H1 (cell line): ENCODE results near the gene CAP1. TPM values are rescaled to one million over a fixed set of nuclear protein-coding genes. Genes with fewer than 3 reads are reported as not detected.

Experiments
- ASH2L ChIP-seq: fragments of 200-600, 300-600 bp; sonication (generic); IDR thresholded peaks from one replicate; pipeline ENCODE4 v1.7.1; 2017; ENCODE audit warnings: low read length
- HDAC2 ChIP-seq, 2 experiments: fragments of 300-600 bp in 1 of 2; sonication (generic) in 1 of 2; IDR thresholded peaks; 2 replicates each; pipeline ENCODE4 v1.6.1; 2011 to 2012; ENCODE audit warnings: low read depth in 2 of 2, low read length in 2 of 2, mild to moderate bottlenecking in 2 of 2, moderate library complexity in 2 of 2, borderline replicate concordance in 1 of 2, inconsistent platforms in 1 of 2
- KDM5A ChIP-seq: fragments of 200-600 bp; IDR thresholded peaks from 2 replicates; pipeline ENCODE4 v1.7.1; 2012; ENCODE audit warnings: mild to moderate bottlenecking, low read length, inconsistent platforms, mixed read lengths
- polyA plus RNA-seq, 7 experiments: library from polyadenylated mRNA; depleted of rRNA in 3 of 7; stranded (reverse) in 5 of 7; unstranded in 2 of 7; fragments of >200 nt in 5 of 7; fragments of 200-250 nt in 2 of 7; gene quantifications; 1 replicate in 5 of 7; 2 replicates in 1 of 7; 4 replicates in 1 of 7; pipeline versions ENCODE4 v1.2.1 to v1.2.3, GENCODE V29; 2011 to 2013; ENCODE audit warnings: missing spikeins in 2 of 7, mixed read lengths in 2 of 7
- total RNA-seq: library from RNA; stranded (reverse); fragmentation: NEBNext Ultra II Directional; extraction: Animal tissue kit (Norgen Biotek cat#: 25700); gene quantifications from 2 replicates; pipeline ENCODE4 v1.2.1, GENCODE V29; 2021

CAP1 gene
- total and polyA plus RNA-seq, 2 of the 8 experiments (the other 6 are each of a cell fraction or from before 2014, with no cell fraction given): 140 to 295 TPM

GRCh38 chr1:40120128-40120527 is 79.6 kb downstream of the CAP1 start (continued):
- TF ChIP-seq ASH2L (no peak), HDAC2 (IDR thresholded peaks at IDR 0.05; ENCODE audit: borderline replicate concordance in 1 of 2, low read depth in 2 of 2, low read length in 2 of 2) (no peak), KDM5A (no peak)

Other genes with a start within 250 kb of the CAP1 start
- 30.3 and 32.3 TPM in 2 replicates for gene TRIT1, start 157.2 kb upstream of the CAP1 start, total RNA-seq
- 9.1 and 11.1 TPM in 2 replicates for gene TRIT1, start 157.2 kb upstream of the CAP1 start, polyA plus RNA-seq (2011; rRNA removed)
- 28.8 and 29.9 TPM in 2 replicates for gene MYCL, start 138.8 kb upstream of the CAP1 start, total RNA-seq
- gene MYCL, start 138.8 kb upstream of the CAP1 start, polyA plus RNA-seq (2011; rRNA removed): 20.3 and 30.3 TPM in 2 replicates
- gene MFSD2A, start 85.6 kb upstream of the CAP1 start, total RNA-seq: 25.9 and 26.6 TPM in 2 replicates
- 18.3 and 25.6 TPM in 2 replicates for gene MFSD2A, start 85.6 kb upstream of the CAP1 start, polyA plus RNA-seq (2011; rRNA removed)
- 141 and 150 TPM in 2 replicates for gene PPT1, start 56.5 kb downstream of the CAP1 start, total RNA-seq
- 38.8 and 77.1 TPM in 2 replicates for gene PPT1, start 56.5 kb downstream of the CAP1 start, polyA plus RNA-seq (2011; rRNA removed)
- gene RLF, start 120.7 kb downstream of the CAP1 start, total RNA-seq: 16.9 and 18.0 TPM in 2 replicates
- gene RLF, start 120.7 kb downstream of the CAP1 start, polyA plus RNA-seq (2011; rRNA removed): 2.4 and 4.2 TPM in 2 replicates
- gene TMCO2, start 207.2 kb downstream of the CAP1 start, total RNA-seq: not detected in 2 replicates
- not detected in 2 replicates for gene TMCO2, start 207.2 kb downstream of the CAP1 start, polyA plus RNA-seq (2011; rRNA removed)
- 41.5 and 42.9 TPM in 2 replicates for gene ZMPSTE24, start 217.5 kb downstream of the CAP1 start, total RNA-seq
- gene ZMPSTE24, start 217.5 kb downstream of the CAP1 start, polyA plus RNA-seq (2011; rRNA removed): 7.9 and 12.7 TPM in 2 replicates